Heart left ventricle (tissue), 13 donors: Measurements from ENCODE around the gene ISG15.

ENCODE experiments used
- CTCF ChIP-seq, 12 donors: fragments of 200-600 bp; sonication (generic) in 4 of 12; IDR thresholded peaks; one replicate each; pipeline versions ENCODE4 v1.5.0 to v1.8.0; 2018 to 2022; ENCODE audit warnings: antibody characterized with exemption in 12 of 12, mild to moderate bottlenecking in 5 of 12
- POLR2A ChIP-seq, 2 donors: fragments of 450-650 bp; IDR thresholded peaks; one replicate each; pipeline ENCODE4 v1.6.1; 2017; ENCODE audit warnings: antibody characterized with exemption in 2 of 2, mild to moderate bottlenecking in 2 of 2, moderate library complexity in 2 of 2
- donor health status: ischemic (EF 13 %, LVEDD 7.1; RV severe dilation, severe dysfunction).
- donor health status: DM: no; HTN: yes; CAD: no.
- donor health status: DM: no; HTN: no; CAD: no.
- donor health status: ischemic (EF 25% LVEDD 6.9; RV normal size, moderate dysfunction).
- donor health status: ischemic (EF 25% LVEDD 5.7; RV mildly dilated, moderate dysfunction).
- donor health status: ischemic (EF 35%, LVEDD 5.7; RV mildly dilated, moderate dysfunction).
- donor health status: nonischemic (EF 11% LVEDD 7.7; RV severe dilation, severe dysfunction).
- donor health status: DM: yes; HTN: yes; CAD: no.
- donor health status: PGD.
- donor health status: ischemic (EF 29% LVEDD 5.4; RV normal size, mild dysfunction).
- donor health status: nonischemic (EF 23%, LVEDD 6.1; RV moderate dilation, normal function).

GRCh38 chr1:991895-992294 lies 21.4 kb upstream of the ISG15 start:
- TF ChIP-seq CTCF (IDR thresholded peaks at IDR 0.05): no peak
- no peak for TF ChIP-seq POLR2A (IDR thresholded peaks at IDR 0.05)
